ENCODE data around the gene NFASC. TPM values are rescaled to one million over a fixed set of nuclear protein-coding genes. Genes with fewer than 3 reads are reported as not detected.

The NFASC gene
- total and polyA plus RNA-seq, 9 of the 15 experiments (the other 6 are each of a cell fraction or from before 2014, with no cell fraction given), result 0.03 to 0.16 (median 0.06) TPM; not detected in 6

- BruUV-seq (replicated peaks), result no TSS peak
- intact Hi-C loops (cut with micrococcal nuclease) (no loop called here), in situ Hi-C loops (cut with MboI) (no loop called here)
- TF ChIP-seq NONO (IDR thresholded peaks at IDR 0.05; ENCODE audit: low read depth in 2 of 2, low read length in 1 of 2) (no peak), STAT5A (IDR thresholded peaks at IDR 0.05; ENCODE audit: borderline replicate concordance, low read length) (no peak), HMGN3 (IDR thresholded peaks at IDR 0.05; ENCODE audit: borderline replicate concordance, extremely low read depth, insufficient read length, low read depth, low read length) (no peak), RFX7 (CRISPR knock-in tag; IDR thresholded peaks at IDR 0.05) (no peak), PHF21A (IDR thresholded peaks at IDR 0.05; ENCODE audit: borderline replicate concordance, low read depth) (no peak), LCOR (CRISPR knock-in tag; IDR thresholded peaks at IDR 0.05) (no peak), GMEB1 (CRISPR knock-in tag; IDR thresholded peaks at IDR 0.05) (no peak), ADNP (tag; IDR thresholded peaks at IDR 0.05) (no peak), NBN (IDR thresholded peaks at IDR 0.05; ENCODE audit: low read depth) (no peak), PRMT5 (CRISPR knock-in tag; IDR thresholded peaks at IDR 0.05) (no peak), NFATC3 (IDR thresholded peaks at IDR 0.05) (no peak), ZC3H11A (IDR thresholded peaks at IDR 0.05; ENCODE audit: low read depth, low read length) (no peak), ARID3A (IDR thresholded peaks at IDR 0.05; ENCODE audit: borderline replicate concordance, low read depth, low read length) (no peak), ZFX (CRISPR knock-in tag; IDR thresholded peaks at IDR 0.05) (no peak), CREB3L1 (IDR thresholded peaks at IDR 0.05; ENCODE audit: borderline replicate concordance, low read depth) (no peak), HNRNPLL (IDR thresholded peaks at IDR 0.05; ENCODE audit: low read depth, low read length, poor library complexity, severe bottlenecking) (no peak), NR2C1 (IDR thresholded peaks at IDR 0.05) (no peak), NR2C1 (tag; IDR thresholded peaks at IDR 0.05) (no peak)
- no peaks in the 10 kb centered on the region for H3K36me3 ChIP-seq (ENCODE audit: control insufficient read depth, insufficient read depth, low read length)
- no peaks in the 10 kb centered on the region; the same call in 1 of the 2 replicates for H4K20me1 ChIP-seq (replicated peaks; ENCODE audit: control insufficient read depth, insufficient read depth, low read length)
- no peaks in the 10 kb centered on the region for H3K4me1 ChIP-seq (replicated peaks in 1 of 2; ENCODE audit: control insufficient read depth in 2 of 2, insufficient read depth in 2 of 2, low read length in 2 of 2)
- H3K79me2 ChIP-seq (ENCODE audit: control insufficient read depth, insufficient read depth, low read length), result no peaks in the 10 kb centered on the region
- peaks cover 3 to 17% of the 10 kb centered on the region in 2 experiments for H3K27me3 ChIP-seq (ENCODE audit: control insufficient read depth in 2 of 2, insufficient read depth in 2 of 2, low read length in 2 of 2)
- no peak overlapping the region for H3K4me3 ChIP-seq
- POLR2A ChIA-PET, result no interaction called here
- no peak overlapping the region for H2AFZ ChIP-seq (ENCODE audit: low read depth, low read length)
- H3K27ac ChIP-seq (ENCODE audit: extremely low read depth, low read depth, low read length), result no peak overlapping the region
- DNase-seq (ENCODE audit: extremely low read depth in 1 of 4, low spot score in 3 of 4) (no peak), FAIRE-seq (no peak), ATAC-seq (no peak)
- no peak overlapping the region for H3K9ac ChIP-seq (ENCODE audit: insufficient read depth in 1 of 2, low read depth in 2 of 2, low read length in 2 of 2)
- H3K9me1 ChIP-seq (ENCODE audit: control insufficient read depth, insufficient read depth, low read length), result no peaks in the 10 kb centered on the region
- CTCF ChIA-PET (ENCODE audit: low intra/inter-chr PET ratio), result interaction anchor here (0.6 kb wide), 1 partner anchor 59 kb away, joined by 3 read pairs; no protein-coding TSS in a partner anchor
- no peaks in the 10 kb centered on the region for H3K9me3 ChIP-seq (replicated peaks; ENCODE audit: control insufficient read depth, insufficient read depth, low read depth, low read length)
- WGBS (ENCODE audit: insufficient coverage, low coverage, missing lambda C conversion rate), result 2% methylated on average over 4 of the region's 4 CpGs
- H3K4me2 ChIP-seq (ENCODE audit: insufficient read depth, low read length), result no peak overlapping the region
Observed at GRCh38 chr1:204821924-204822323, 48.7 kb upstream of the NFASC start.

Measured in K562 (cell line).